ENCODE data around the gene FAM219B.
A peak's percentile ranks its signal among the peaks of the same experiment; 100 is the strongest.

Gene FAM219B

DNA sequence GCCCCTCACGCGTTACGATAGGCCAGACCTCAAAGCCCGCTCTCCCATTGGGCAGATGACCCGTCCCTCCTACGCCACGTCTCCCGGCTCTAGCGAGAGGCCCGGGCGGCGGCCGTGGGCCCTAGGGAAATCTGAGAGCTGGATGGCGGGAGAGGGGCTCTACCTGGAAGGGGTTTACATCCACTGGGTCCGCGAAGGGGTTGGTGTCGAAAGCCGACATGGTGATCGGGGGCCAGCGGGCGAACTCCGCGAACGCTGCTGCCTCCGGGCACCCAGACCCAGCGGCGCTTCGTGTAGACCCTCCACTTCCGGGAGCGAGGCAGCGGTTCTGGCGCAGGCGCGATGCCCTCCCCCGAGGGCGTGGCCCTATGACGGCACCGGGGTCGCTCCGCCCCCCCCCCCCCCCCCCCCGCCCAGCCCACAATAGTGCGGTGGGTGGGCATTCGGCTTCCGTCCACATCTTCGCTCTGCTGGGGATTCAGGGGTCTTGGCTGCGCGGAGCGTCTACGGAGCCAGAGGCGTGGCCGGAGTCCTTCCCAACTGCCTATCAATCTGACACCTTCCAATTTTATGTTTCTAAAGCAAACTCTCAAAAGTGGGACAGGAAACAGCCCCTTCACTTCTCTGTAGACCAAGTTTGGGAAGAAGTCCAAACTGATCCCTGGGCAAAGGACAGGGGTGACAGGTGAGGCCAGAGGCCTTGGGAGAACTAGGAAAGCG is 33.5 kb downstream of the FAM219B start, which contains the start of gene SCAMP2:
SCAMP2 (minus strand) TSS at position 330 of the 720 bp plus-strand sequence; CDS start at position 220, 110 bp downstream.
- DNase-seq (ENCODE audit: low spot score) = peak; percentile 98

DNA sequence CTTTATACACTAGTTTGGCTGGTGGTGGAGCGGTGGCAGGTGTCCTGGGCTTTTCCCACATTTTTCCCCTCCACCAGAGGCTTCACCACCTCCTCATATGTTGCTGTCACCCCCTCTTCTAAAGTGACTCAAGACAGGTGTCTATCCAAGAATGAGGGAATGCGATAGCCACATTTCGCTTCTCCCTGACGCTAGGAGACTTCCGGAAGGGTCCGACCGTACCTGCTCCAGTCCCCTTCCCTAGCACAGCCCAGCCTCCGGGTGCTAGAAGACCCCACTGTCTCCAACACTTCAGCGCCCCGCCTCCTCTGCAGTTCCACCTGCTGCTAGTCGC is 34.0 kb downstream of the FAM219B start:
- DNase-seq (ENCODE audit: low spot score) = no peak

DNA sequence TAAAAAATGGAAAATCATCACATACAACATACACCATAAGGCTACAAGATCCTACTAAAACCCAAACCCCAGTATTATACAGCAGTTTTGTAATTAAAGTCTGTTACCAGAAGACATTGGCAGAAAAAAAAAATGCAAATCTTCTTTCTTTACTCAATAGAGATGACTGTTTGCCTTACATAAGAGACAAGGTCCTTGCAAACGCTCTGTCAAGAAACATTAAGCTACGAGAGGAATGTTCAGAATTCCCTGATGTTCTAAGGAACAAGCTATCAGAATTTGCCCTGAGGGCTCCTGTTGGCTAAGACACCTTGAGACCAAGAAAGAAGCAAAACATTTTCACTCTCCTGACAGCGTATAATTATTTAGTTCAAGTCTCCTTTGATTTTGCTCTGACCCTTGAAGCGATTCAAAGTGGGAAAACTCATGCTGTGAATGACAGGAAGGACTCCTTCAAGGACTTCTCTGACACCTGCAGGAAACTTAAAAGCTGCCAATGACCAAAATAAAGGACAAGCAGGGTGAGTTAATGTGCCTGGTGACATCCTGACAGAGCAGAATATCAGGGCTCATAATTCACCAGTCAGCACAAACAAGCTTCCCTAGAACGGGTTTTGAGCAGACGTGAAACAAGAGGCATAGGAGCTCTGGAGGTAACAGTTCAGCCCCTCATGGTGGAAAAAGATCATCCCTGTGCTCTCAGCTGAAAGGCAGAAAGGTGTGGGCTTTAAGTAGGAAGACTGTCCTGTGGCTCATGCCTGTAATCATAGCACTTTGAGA is 36.0 kb downstream of the FAM219B start:
- no peak for DNase-seq (ENCODE audit: low spot score)

DNA sequence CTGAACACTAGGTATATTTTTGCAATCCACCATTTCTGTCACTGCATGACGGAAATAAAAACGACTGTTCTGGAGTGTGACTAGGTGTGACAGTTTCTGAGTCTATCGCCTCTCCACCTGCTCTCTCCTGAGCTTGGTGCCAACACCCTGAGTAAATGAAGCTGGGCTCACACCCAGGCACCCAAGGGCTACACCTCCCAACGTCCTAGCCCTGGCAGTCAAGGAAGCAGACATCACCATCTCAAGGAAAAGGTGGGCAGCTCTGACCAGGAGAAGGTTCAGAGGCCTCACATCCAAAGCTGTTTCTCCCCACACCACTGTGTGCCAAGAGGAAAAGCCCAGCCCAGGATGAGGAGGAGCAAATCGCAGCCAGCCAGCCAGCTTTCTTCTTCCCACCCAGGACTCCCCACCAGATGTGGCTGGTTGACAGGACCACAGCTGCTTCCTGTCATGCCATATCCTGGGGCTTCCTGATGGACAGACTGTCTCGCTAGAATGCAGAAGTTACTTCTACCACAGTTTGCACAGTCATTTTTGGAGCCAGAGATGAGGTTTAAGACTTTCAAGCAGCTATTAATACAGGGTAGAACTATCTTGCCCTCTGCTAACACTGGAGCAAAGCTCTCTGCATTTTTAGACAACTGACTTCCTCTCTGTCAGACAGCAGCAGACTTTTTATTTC is 36.8 kb downstream of the FAM219B start:
- DNase-seq (ENCODE audit: low spot score) = peak; percentile 76

DNA sequence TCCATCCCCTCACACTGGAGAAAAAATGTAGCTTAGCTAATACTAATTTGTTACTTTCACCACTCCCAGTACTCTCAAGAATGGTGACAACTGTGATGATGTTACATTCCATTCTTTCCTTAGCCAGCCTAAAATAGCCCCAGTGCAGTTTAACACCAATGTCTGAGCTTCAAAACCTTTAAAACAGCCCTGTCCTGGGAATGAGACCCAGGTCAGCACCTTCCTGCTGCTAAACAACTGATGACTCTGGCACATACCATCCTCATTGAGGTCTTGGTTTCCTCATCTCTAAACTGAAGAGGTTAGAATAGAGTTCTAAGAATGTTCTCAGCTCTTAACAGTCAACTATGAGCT is 37.3 kb downstream of the FAM219B start:
- DNase-seq (ENCODE audit: low spot score) = no peak

DNA sequence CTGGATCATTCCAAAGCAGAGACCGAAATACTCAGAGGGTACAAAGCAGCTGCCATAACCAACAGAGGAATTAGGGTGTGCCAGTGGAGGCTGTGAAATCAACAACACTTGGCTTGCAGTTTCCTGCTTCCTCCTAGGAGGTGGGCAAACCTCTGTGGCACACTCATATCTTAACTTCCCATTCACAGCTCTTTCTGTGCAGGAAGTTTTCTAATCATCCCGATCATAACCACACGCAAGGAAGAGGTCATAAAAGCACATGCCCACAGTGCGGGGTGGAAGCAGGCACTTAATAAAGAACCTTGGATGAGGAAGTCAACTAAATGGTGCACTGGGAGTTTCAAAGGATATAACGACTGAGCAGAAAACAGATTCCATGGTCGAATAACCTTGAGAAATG is 38.6 kb downstream of the FAM219B start:
- DNase-seq (ENCODE audit: low spot score) = peak; percentile 62

DNA sequence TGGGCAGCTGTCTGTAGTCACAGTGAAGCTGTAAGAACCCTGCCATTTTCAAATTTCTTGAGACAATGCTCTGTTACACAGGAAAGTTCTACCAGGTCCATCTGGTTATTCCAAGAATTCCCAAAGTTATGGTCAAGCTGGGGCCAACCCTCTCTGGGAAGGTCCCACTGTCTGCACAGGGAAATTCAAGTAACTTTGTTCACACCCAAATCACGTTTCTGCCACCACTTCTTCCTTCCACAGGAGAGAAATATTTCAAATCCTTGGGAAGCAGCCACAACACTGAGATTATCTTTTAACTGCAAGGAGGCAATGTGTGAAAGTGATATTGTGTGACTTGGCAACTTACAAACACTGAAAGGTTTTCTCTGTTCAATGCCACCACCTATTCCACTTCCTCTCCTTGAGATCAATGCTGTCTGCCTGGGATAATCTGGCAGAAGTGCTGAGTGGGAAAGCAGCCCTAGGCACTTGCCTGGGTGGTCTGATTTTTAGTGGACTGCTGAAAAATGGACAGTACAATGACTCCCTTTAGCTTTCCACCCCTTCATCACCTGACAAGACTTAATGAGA is 39.1 kb downstream of the FAM219B start:
- no peak for DNase-seq (ENCODE audit: low spot score)

DNA sequence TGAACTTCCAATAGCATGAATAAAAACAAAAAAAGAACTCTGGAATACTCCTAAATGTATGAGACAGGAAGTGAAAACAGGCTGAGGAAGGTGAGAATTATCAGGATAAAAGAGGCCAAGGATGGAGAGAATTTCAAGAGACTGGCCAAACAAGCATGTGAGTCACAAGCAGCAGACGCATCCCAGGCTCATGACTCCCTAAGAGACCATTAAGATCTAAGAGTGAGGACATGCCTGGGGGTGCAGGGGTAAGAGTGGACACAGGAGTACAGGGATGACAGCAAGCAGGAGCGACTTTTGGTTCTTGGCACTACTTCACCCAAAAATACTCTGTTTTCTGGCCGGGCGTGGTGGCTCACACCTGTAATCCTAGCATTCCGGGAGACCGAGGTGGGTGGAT is 40.6 kb downstream of the FAM219B start:
- no peak for DNase-seq (ENCODE audit: low spot score)

DNA sequence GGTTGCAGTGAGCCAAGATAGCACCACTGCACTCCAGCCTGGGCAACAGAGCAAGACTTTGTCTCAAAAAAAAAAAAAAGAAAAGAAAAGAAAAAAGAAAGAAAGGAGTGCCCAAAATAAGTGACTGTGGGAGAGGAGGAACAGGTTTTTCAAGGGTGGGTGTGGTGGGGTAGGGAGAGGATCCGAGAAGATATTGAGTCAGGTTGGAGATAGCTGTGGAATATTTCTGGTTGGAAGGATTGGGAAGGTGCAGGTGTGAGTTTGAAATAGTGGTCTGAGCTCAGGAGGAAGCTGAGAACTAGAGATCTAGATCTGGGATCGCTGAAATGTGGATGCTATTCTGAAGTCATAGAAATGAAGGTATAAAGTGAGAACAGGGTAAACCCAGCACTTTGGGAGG is 41.3 kb downstream of the FAM219B start:
- no peak for DNase-seq (ENCODE audit: low spot score)

DNA sequence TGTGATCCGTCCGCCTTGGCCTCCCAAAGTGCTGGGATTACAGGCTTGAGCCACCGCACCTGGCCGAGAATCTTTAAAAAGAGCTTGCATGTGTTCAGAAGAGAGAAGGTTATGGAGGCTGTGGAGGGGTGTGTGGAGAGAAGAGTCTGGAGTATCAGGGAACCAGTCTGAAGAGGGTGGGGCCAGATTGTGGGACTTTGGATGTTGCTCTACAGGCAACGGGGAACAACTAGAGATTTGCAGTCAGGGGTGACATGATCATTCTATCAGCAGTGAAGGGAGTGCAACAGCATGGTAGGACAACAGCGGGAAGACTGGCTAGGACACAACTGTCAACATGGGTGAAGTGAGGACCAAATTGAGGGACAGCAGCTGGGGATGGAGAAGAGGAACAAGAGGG is 42.4 kb downstream of the FAM219B start:
- no peak for DNase-seq (ENCODE audit: low spot score)

DNA sequence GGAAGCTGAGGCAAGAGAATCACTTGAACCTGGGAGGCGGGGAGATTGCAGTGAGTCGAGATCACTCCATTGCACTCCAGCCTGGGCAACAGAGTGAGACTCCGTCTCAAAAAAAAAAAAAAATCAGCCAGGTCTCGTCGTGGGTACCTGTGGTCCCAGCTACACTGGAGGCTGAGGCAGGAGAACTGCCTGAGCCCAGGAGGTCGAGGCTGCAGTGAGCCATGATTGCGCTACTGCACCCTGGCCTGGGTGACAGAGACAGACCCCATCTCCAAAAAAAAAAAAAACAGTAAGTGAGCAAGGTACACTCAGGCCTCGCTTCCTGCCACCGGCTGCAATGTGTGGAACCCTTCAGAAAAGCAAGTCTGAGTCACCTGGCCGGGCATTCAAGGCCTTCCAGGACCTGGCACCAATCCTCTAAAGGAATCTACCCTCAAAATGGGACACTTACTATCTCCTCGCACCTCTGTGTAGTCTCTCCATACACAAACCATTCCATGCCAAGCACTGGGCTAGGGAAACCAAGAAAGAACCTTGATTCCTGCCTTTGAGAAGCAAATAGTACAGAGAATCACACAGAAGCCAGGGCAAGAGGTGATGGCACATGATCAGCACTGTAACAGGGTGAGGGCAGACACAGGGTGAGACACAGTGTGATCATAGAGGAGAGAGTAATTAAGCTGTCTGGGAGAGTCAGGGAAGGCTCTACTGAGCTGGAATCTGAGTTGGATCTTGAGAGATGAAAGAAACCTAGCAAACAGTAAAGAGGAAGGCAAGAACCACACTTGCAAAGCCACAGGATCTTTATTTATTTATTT is 43.2 kb downstream of the FAM219B start:
- no peak for DNase-seq (ENCODE audit: low spot score)

DNA sequence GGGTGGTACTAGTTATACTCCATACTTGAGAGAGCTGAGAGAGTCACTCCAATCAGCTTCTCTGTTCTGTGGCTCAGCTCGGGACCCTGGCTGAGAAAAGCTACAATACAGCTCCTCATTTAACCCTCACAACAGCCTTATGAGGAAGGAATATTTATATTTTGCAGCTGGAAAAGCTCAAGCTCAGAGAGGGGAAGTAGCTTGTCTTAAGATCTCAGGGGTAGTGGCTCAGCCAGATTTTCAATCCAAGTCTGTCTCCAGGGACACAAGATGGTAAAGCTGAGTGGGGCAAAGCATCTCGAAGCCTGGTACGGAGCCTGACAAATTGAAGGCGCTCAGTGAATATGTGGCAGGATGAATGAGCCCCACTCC is 48.3 kb downstream of the FAM219B start:
- DNase-seq (ENCODE audit: low spot score) = no peak

DNA sequence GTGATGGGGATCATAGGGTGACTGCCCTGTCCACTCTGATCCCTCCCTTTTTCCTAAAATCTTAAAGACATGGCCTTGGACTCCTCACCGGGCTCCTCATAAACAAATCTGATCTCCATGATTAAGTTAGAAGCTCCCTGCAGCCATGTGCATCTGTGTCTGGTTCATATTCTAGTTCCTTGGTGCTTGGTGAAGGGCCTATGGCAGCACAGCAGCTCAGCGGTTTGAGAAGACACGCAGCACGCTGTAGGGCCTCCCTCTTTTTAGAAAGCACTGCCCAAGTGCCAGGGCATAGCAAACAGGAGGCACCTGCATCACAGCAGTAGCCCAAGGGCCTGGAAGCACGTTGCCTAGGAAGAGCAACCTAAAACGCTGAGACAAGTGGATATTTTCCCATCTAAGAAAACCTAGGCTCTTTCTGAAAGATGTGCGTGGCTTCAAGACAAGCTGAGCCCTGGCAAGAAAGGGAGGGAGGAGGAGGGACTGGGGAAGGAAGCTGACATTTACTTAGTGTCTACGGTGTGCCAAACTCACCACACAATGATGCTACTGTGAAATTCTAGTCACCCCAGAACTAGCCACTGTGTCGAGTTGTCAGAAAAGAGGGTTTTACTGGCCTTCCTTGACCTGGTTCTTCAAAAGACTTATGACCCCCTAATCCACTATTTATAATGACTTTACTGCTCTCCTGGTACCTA is 48.8 kb downstream of the FAM219B start:
- no peak for DNase-seq (ENCODE audit: low spot score)

DNA sequence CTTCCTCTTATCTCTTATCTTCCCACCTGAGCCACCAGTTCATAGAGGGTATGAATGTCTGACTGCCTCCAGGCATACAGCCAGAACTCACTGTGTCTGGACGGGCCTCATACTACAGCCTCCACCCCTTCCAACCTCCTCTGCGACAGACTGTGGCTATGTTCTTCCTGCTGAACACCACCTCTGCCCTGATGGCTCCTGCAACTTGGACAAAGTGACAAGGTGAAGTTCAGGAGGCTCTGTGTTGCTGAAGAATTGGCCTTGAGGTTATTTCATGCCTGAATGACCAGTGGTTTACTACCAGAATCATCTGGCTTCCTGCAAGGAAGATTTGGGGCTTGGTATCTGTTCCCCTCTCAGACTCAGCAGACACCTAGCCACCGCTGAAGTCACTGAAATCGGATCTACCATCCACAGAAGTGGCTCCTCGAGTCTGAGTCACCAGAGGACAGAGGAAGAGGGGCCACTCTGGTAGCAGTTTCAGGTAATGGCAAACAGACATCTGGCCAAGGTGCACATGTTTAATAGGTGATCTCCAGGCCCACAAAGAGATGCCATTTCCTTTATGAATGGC is 49.5 kb downstream of the FAM219B start:
- DNase-seq (ENCODE audit: low spot score) = no peak

DNA sequence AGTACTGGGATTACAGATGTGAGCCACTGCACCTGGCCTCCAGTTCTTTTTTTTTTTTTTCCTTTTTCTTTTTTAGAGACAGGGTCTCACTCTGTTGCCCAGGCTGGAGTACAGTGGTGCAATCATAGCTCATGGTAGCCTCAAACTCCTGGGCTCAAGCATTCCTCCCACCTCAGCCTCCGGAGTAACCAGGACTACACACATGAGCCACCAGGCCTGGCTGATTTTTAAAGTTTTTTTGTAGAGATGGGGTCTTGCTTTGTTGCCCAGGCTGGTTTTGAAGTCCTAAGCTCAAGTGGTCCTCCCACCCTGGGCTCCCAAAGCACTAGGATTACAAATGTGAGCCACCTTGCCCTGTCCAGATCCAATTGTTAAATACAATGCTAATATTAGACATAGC is 50.1 kb downstream of the FAM219B start:
- no peak for DNase-seq (ENCODE audit: low spot score)

DNA sequence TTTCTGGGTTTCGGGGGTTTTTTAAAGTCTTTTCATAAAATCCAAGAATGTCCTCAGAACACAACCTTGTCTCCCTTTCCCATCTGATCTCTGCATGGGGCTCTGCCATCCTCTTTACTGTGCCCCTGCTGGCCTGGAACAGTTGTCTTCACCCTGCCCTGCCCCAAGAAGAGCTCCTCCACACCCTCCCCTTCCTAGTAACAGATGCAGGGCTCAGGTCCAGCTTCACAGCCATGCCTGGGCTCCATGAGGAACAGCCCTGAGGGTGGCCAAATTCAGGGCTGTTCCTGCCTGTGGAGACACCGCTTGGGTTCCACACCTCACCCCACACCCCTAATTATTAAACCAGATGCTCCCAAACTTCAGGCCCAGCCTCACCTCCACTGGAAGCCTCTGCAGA is 50.8 kb downstream of the FAM219B start:
- DNase-seq (ENCODE audit: low spot score) = no peak

DNA sequence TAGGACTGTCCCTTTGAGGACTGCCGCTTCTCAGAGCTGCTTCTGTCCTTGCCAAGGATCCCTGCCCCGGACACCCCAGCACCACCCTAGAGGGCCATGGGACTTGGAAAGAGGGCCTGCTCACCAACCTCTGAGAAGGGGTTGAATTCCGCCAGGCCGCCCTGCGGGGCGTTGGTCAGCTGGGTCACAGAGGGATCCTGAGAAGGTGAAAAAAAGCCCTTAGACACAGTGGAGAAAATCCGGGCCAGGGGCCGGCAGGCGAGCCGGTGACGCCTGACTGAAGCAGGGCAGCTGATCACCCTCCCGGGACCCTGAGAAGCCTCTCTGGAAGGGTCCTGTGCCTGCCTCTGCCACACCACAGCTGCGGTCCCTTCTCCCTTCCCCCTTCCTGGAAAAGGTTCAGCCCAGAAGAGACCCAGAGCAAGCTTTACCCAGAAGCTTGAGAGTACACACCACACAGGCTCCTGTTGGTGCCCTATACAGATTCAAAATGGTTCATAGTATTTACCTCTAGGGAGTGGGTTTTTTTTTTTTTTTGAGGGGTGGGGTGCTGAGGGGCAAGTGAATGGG is 52.1 kb downstream of the FAM219B start:
- no peak for DNase-seq (ENCODE audit: low spot score)

DNA sequence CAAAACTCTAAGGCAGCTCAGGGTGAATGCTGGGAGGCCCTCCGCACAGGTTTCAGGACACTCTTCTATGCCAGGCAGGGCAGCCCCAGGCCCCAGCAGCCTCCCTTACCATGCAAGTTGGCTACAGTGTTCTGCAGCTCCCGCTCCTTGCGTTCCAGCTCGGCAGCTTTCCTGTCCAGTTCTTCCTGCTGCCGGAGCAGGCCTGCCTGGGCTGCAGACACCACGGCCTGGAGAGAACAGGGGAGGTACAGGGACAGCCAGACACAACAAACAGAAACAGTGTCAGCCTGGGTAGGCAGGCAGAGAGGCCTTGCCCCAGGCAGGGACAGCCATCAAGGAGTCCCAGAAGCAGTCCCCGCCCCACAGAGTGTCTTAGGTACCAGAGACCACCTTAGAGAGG is 54.7 kb downstream of the FAM219B start:
- no peak for DNase-seq (ENCODE audit: low spot score)

DNA sequence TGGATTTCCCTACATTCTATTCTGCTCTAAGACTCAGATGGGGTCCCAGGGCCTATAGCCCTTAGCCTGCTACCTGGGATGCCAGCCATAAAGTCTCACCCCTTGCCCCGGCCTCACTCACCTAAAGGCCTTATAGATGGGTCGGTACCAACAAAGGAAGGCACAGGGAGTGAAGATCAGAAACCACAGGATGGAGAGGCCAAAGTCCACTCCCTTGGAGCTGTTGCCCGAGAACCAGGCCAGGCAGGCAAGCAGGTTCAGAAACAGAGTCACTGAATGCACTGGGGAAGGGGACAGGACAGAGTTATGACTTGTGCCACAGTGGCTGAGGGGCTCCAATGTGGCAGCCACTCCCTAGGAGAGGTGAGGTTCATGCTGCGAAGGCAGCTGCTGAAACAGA is 56.3 kb downstream of the FAM219B start:
- DNase-seq (ENCODE audit: low spot score) = no peak

All from Ammon's horn (tissue), 1 donor.